GM06990 (cell line): ENCODE data around the gene PRKCA.

Experiments
- DNase-seq: peaks from one replicate; pipeline ENCODE4 v3.0.0-alpha.2; 2011; ENCODE audit not compliant: insufficient read length; ENCODE audit errors: extremely low read depth
- H3K27me3 ChIP-seq: replicated peaks from 2 replicates; pipeline ENCODE4 v1.6.0; 2011; ENCODE audit warnings: low read length; ENCODE audit not compliant: control insufficient read depth, insufficient read depth
- H3K36me3 ChIP-seq: 2 replicates; pipeline ENCODE4 v1.5.1; 2011; ENCODE audit warnings: low read length; ENCODE audit not compliant: control insufficient read depth, insufficient read depth
- H3K4me3 ChIP-seq: replicated peaks from 2 replicates; pipeline ENCODE4 v1.5.1; 2011; ENCODE audit warnings: low read depth, mild to moderate bottlenecking, control low read depth, low read length
- TF ChIP-seq, protein P1 (sequence below): IDR thresholded peaks from 2 replicates; pipeline ENCODE4 v1.5.1; 2011; ENCODE audit warnings: low read length, control low read depth, mild to moderate bottlenecking, inconsistent platforms; ENCODE audit not compliant: insufficient read depth, poor library complexity, severe bottlenecking

The PRKCA gene

DNA sequence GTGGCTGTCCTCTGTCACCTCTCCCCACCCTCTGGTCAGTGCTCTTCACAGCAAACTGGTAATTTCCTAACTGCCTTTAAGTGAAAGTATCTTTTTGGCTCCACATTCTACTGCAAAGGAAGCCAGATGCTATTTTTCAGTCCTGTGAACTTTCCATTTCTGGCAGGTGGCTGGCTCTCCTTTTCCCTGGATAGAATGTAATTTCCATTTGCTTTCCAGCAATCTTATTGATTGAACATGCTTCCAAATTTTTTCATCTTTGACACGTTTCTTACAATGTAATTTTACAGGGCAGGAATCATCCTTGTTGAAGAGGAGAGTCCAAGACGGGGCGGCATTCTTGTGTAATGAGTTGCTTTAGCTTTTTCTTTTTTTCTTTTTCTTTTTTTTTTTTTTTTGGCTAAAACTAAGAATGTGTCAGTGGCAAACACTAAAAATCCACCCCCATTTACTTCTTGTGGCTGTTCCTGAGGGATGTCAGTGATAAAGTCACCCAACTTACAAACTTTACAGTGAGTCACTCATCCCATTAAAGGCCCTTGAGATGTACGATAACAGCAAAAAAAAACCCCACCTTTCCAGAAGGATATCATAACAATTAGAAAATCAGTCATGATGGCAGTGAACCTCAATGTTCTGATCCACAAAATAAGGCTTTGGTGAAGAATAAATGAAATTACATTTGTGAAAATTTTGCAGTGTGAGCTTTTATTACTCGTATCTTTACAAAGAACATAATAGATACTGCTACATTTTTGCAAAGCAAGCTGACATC is 29.4 kb upstream of the PRKCA start:
- TF ChIP-seq, protein P1, sequence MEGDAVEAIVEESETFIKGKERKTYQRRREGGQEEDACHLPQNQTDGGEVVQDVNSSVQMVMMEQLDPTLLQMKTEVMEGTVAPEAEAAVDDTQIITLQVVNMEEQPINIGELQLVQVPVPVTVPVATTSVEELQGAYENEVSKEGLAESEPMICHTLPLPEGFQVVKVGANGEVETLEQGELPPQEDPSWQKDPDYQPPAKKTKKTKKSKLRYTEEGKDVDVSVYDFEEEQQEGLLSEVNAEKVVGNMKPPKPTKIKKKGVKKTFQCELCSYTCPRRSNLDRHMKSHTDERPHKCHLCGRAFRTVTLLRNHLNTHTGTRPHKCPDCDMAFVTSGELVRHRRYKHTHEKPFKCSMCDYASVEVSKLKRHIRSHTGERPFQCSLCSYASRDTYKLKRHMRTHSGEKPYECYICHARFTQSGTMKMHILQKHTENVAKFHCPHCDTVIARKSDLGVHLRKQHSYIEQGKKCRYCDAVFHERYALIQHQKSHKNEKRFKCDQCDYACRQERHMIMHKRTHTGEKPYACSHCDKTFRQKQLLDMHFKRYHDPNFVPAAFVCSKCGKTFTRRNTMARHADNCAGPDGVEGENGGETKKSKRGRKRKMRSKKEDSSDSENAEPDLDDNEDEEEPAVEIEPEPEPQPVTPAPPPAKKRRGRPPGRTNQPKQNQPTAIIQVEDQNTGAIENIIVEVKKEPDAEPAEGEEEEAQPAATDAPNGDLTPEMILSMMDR = no peak
- DNase-seq = no peak
- no peak overlapping the region for H3K4me3 ChIP-seq
- no peaks in the 10 kb centered on the region for H3K36me3 ChIP-seq
- 0 out of 2 replicates have a peak, but pooled peaks cover 1% of the 10 kb centered on the region for H3K27me3 ChIP-seq

DNA sequence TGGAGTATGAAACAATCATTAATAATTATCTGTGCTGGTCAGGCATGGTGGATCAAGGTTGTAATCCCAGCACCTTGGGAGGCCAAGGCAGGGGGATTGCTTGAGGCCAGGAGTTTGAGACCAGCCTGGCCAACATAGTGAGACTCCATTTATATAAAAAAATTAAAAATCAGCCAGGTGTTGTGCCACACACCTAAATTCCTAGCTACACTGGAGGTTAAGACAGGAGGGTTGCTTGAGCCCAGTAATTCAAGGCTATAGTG is 28.9 kb upstream of the PRKCA start:
- TF ChIP-seq, protein P1 = no peak
- Histone ChIP-seq H3K36me3 (no peaks in the 10 kb centered on the region), H3K4me3 (no peak overlapping the region), H3K27me3 (0 out of 2 replicates have a peak, but pooled peaks cover 1% of the 10 kb centered on the region)
- no peak for DNase-seq

DNA sequence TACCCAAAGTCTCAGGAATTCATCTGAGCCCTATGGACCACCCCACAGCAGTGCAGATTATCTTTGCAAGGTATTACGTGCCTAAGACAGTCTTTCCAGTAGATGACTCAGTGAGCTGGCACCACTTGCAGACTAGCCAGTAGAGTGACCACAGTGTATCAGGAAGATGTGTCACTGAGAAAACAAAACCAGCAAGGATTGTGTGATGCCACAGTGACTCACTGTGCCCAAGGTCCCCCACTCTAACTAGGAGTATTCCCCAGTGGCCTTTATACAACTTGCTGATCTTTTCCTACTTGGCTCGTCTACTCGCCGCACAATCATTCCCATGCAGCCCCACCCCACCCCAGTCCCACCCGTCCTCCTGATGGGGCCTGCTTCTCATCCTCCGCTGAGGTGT is 26.8 kb upstream of the PRKCA start:
- H3K36me3 ChIP-seq = no peaks in the 10 kb centered on the region
- 0 out of 2 replicates have a peak, but pooled peaks cover 1% of the 10 kb centered on the region for H3K27me3 ChIP-seq
- no peak overlapping the region for H3K4me3 ChIP-seq
- DNase-seq = no peak
- TF ChIP-seq, protein P1 = no peak

- TF ChIP-seq, protein P1 = no peak
Observed at GRCh38 chr17:66276328-66276937, 26.0 kb upstream of the PRKCA start.

GRCh38 chr17:66277191-66277590 is 25.2 kb upstream of the PRKCA start:
- Histone ChIP-seq H3K36me3 (no peaks in the 10 kb centered on the region), H3K27me3 (no peaks in the 10 kb centered on the region), H3K4me3 (no peak overlapping the region)
- TF ChIP-seq, protein P1 = no peak
- DNase-seq = no peak

More at GRCh38 chr17:66276328-66276937, 26.0 kb upstream of the PRKCA start:
- Histone ChIP-seq H3K36me3 (no peaks in the 10 kb centered on the region), H3K4me3 (no peak overlapping the region), H3K27me3 (no peaks in the 10 kb centered on the region)
- DNase-seq = no peak
